ENCODE results near the gene EIF3I.

EIF3I gene

DNA sequence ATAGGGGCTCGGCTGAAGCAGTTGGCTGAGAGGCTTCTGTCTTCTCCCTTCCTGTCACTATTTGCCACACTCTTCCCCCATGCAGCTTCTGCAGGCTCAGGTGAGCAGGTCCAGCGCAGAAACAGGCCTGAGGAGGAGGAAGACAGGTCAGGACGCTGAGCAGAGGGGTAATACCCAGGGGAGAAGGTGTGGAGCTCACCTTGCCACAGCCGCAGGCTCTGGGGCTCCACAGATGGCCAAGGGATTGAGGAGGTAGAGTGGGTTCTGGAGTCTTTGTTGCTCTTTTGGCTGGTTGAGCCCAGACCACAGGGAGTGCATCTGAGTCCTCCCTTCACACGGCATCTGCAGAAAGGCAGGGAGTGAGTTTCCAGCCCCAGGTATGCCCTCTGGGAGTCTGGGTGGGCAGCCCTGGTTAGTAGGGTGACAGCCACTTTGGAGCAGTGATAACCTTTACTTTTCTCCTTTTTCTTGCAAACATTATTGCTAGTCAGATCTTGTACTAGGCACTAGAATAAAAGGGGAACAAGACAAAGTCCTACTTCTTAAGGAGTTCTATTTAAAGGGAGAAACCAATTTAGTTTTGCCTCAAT is 9.7 kb downstream of the EIF3I start:
- Histone ChIP-seq H3K27me3 (replicated peaks; ENCODE audit: control insufficient read depth, insufficient read depth, low read length) (no peaks in the 10 kb centered on the region), H3K4me3 (replicated peaks; ENCODE audit: low read depth, low read length) (no peak overlapping the region), H3K36me3 (ENCODE audit: control insufficient read depth, insufficient read depth, low read length) (peaks cover 19% of the 10 kb centered on the region)
- TF ChIP-seq, protein P1, sequence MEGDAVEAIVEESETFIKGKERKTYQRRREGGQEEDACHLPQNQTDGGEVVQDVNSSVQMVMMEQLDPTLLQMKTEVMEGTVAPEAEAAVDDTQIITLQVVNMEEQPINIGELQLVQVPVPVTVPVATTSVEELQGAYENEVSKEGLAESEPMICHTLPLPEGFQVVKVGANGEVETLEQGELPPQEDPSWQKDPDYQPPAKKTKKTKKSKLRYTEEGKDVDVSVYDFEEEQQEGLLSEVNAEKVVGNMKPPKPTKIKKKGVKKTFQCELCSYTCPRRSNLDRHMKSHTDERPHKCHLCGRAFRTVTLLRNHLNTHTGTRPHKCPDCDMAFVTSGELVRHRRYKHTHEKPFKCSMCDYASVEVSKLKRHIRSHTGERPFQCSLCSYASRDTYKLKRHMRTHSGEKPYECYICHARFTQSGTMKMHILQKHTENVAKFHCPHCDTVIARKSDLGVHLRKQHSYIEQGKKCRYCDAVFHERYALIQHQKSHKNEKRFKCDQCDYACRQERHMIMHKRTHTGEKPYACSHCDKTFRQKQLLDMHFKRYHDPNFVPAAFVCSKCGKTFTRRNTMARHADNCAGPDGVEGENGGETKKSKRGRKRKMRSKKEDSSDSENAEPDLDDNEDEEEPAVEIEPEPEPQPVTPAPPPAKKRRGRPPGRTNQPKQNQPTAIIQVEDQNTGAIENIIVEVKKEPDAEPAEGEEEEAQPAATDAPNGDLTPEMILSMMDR (IDR thresholded peaks at IDR 0.05; ENCODE audit: insufficient read depth, low read length, poor library complexity, severe bottlenecking) = no peak
- no peak for DNase-seq (ENCODE audit: extremely low read depth, insufficient read length)

DNA sequence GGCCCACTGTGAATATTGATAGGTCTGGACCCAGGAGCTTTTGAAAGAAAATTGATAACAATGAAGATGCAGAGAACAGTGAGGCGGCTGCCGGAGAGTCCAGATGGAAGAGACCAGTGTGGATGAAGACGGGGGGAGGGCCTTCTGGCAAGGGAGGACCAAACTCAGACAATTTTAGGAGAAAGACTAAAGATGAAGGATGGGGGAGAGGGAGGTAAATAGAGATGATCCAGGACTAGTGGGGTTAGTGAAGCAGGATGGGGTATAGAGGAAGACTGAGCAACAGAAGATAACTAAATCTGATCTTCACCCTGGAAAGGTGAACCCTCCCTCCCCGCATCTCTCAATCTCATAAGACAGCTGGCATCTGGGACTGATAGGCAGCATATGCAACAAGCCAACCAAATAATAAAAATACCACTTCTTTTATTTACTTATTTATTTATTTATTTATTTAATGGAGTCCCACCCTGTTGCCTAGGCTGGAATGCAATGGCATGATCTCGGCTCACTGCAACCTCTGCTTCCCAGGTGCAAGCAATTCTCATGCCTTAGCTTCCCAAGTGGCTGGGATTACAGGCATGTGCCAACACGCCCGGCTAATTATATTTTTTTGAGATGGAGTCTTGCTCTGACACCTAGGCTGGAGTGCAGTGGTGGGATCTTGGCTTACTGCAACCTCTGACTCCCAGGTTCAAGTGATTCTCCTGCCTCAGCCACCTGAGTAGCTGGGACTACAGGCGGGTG is 10.5 kb downstream of the EIF3I start:
- no peak overlapping the region for H3K4me3 ChIP-seq (replicated peaks; ENCODE audit: low read depth, low read length)
- no peak for DNase-seq (ENCODE audit: extremely low read depth, insufficient read length)
- H3K36me3 ChIP-seq (ENCODE audit: control insufficient read depth, insufficient read depth, low read length) = peaks cover 19% of the 10 kb centered on the region
- TF ChIP-seq, protein P1 (IDR thresholded peaks at IDR 0.05; ENCODE audit: insufficient read depth, low read length, poor library complexity, severe bottlenecking) = no peak
- H3K27me3 ChIP-seq (replicated peaks; ENCODE audit: control insufficient read depth, insufficient read depth, low read length) = no peaks in the 10 kb centered on the region

DNA sequence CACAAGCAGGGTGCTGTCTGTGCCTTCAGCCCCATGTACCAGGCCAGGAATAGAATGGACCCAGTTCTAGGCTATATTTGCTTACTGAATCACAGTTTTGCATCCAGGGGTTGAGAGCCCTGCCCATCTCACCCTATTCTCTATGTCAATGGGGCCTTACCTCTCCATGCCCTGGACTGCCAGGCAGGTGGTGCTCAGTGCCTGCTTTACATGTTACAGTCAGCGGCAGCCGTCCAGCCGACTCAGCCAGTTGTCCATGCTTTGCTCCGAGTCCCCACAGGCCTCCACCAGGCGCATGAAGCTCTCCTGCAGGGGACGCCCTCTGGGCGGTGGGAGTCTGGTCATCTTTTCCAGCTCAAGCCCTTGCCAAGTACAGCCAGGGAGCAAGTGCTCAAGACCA is 12.6 kb downstream of the EIF3I start:
- TF ChIP-seq, protein P1 (IDR thresholded peaks at IDR 0.05; ENCODE audit: insufficient read depth, low read length, poor library complexity, severe bottlenecking) = no peak
- Histone ChIP-seq H3K4me3 (replicated peaks; ENCODE audit: low read depth, low read length) (no peak overlapping the region), H3K27me3 (replicated peaks; ENCODE audit: control insufficient read depth, insufficient read depth, low read length) (no peaks in the 10 kb centered on the region), H3K36me3 (ENCODE audit: control insufficient read depth, insufficient read depth, low read length) (peaks cover 8% of the 10 kb centered on the region)
- DNase-seq (ENCODE audit: extremely low read depth, insufficient read length) = no peak

DNA sequence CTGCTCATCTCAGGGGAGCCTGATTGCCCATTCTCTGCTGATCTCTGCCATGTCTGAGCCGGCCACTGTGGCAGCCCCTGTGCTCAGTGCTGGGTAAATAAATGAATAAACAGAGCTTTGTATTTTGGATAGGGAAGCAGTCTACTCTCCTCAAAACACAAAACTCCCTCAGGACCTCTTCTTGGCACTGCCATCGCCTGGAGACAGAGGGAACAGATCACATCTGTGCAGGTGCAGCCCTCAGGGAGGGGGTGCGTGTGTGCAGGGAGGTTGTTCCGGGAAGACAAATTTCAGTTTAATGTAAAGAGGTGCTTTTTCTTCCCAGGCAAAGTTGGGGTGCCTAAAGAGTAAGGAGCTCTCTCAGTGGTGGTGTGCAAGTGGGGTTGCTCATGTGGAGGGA is 17.1 kb downstream of the EIF3I start:
- H3K36me3 ChIP-seq (ENCODE audit: control insufficient read depth, insufficient read depth, low read length) = no peaks in the 10 kb centered on the region
- H3K27me3 ChIP-seq (replicated peaks; ENCODE audit: control insufficient read depth, insufficient read depth, low read length) = no peaks in the 10 kb centered on the region
- TF ChIP-seq, protein P1 (IDR thresholded peaks at IDR 0.05; ENCODE audit: insufficient read depth, low read length, poor library complexity, severe bottlenecking) = no peak
- H3K4me3 ChIP-seq (replicated peaks; ENCODE audit: low read depth, low read length) = no peak overlapping the region
- DNase-seq (ENCODE audit: extremely low read depth, insufficient read length) = no peak

GRCh38 chr1:32239790-32240139 is 17.6 kb downstream of the EIF3I start:
- TF ChIP-seq, protein P1 (IDR thresholded peaks at IDR 0.05; ENCODE audit: insufficient read depth, low read length, poor library complexity, severe bottlenecking) = no peak
- no peak for DNase-seq (ENCODE audit: extremely low read depth, insufficient read length)

More at GRCh38 chr1:32239790-32240139, 17.6 kb downstream of the EIF3I start:
- Histone ChIP-seq H3K4me3 (replicated peaks; ENCODE audit: low read depth, low read length) (no peak overlapping the region), H3K36me3 (ENCODE audit: control insufficient read depth, insufficient read depth, low read length) (no peaks in the 10 kb centered on the region), H3K27me3 (replicated peaks; ENCODE audit: control insufficient read depth, insufficient read depth, low read length) (no peaks in the 10 kb centered on the region)
